GM19025 (cell line): Measurements from ENCODE around the gene TCN1.
"Not testable (repeated sequence)": the region's sequence is repeated elsewhere in the genome, so short reads cannot be mapped to it uniquely, and the experiment has no call there.

Experiments used
- ATAC-seq: cut with Tn5 transposase; IDR thresholded peaks from one replicate; pipeline ENCODE4 v1.9.1; 2021; ENCODE audit warnings: mild to moderate bottlenecking, low read depth, moderate library complexity; ENCODE audit not compliant: unreplicated experiment

Gene TCN1, protein sequence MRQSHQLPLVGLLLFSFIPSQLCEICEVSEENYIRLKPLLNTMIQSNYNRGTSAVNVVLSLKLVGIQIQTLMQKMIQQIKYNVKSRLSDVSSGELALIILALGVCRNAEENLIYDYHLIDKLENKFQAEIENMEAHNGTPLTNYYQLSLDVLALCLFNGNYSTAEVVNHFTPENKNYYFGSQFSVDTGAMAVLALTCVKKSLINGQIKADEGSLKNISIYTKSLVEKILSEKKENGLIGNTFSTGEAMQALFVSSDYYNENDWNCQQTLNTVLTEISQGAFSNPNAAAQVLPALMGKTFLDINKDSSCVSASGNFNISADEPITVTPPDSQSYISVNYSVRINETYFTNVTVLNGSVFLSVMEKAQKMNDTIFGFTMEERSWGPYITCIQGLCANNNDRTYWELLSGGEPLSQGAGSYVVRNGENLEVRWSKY

DNA sequence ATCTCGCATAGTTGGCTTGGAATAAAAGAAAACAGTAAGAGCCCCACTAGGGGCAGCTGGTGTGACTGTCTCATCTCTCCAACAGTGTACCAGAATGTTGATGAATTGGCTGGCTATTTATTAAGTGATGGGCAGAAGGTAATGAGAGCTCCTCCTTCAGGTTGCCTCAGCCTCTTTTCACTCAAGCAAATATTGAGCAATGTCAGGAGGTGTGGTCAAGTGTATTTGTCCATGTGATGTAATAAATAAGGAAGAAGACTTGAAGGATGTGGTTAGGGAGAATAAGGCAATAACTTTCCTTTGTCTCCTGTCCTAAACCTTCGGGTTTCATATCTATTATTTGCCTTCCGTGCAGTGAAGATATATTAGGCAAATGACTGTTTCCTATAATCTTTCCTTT lies at the start of gene TCN1:
Gene TCN1, minus strand, starts transcription at position 91 of the 400 bp plus-strand sequence. Its CDS starts 17 bp downstream, at position 74.
- ATAC-seq = no peak

DNA sequence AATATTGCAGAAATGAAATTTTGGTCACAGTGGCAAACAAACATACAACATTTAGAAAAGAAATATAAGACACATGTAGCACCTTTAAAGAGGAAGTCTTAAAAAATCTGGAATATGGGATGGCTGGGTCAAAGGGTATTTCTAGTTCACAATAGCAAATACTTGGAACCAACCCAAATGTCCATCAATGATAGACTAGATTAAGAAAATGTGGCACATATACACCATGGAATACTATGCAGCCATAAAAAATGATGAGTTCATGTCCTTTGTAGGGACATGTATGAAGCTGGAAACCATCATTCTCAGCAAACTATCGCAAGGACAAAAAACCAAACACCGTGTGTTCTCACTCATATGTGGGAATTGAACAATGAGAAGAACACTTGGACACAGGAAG lies 37.3 kb upstream of the TCN1 start:
- not testable (repeated sequence) for ATAC-seq

DNA sequence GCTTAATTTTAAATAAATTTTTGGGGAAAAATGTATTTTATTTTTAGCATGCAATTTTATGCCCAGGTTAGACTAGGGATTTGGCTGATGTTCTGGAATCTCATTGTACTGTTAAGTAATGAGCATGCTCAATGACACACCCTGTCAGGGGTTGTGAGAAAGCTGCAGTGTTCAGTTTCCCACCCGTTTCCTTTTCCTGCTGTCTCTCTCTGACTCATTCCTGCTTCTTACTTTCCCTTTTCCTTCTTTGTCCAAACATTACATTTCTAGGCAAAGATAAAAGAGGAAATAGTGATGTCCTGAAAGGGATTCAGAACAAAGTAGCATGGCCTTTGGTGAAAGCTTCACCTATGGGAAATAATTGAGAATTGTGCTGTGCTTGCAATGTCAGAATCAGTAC lies 35.0 kb upstream of the TCN1 start:
- no peak for ATAC-seq

DNA sequence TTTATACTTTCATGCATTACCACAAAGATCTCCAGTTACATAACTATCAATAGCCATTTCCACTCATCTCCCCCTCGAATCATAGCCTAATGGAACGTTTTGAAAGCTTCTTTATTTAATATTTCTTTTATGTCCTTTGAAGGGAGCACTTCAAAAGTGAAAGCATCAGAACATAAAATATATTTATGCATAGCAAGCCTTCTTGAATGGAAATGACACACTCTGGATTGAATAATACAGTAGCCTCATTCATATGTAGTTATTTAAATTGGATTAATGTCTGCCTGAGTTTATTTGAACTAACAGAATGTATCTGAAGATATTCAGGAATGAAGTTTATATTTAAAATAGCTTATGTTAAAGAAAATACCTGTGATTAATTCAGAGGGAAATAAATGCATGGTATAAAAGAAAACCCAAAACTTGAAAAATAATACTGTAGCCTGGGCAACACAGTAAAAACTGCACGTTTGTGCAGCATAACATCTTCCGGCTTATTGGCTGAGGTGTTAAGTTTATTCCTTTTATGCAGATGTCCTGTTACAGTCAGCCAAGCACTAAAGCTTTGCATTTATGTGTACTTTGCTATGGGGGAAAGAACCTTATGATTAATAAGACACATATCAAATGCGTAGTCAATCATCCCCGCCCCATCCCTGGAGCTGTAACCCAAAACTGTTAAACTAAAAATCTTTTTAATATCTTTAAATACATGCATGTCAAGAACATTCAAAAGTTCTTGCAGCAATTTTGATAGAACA lies 34.3 kb upstream of the TCN1 start:
- no peak for ATAC-seq

DNA sequence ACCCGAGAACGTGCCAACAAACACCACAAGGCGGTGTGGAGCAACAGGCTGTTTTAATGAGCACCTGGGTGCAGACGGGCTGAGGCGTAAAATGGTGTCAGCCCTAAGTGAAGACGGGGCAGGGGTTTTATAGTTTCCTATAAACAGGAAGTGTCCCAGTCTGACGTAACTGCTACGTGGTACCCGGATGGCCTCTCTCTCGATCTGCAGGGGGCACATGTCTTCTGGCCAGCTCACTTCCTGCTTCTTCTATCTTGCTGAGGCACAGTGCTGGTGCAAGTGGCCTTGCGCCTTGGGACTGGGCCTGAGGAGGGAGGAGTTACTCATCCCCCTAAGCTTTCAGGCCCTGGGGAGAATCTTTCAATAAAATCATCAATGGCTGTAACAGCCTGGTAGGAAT lies 33.2 kb upstream of the TCN1 start:
- no peak for ATAC-seq

DNA sequence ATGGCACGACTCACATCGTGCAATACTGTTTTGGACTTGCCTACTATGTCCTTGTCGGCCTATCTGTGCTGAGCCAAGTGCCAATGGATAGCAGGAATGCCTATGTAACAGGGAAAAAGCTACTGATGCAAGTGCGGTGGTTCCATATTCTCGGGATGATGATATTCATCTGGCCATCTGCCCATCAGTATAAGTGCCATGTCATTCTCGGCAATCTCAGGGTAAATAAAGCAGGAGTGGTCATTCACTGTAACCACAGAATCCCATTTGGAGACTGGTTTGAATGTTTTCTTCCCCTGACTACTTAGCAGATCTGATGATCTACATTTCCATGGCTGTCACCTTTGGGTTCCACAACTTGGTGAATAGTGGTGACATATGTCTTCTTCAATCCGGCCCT lies 32.4 kb upstream of the TCN1 start:
- ATAC-seq = no peak

DNA sequence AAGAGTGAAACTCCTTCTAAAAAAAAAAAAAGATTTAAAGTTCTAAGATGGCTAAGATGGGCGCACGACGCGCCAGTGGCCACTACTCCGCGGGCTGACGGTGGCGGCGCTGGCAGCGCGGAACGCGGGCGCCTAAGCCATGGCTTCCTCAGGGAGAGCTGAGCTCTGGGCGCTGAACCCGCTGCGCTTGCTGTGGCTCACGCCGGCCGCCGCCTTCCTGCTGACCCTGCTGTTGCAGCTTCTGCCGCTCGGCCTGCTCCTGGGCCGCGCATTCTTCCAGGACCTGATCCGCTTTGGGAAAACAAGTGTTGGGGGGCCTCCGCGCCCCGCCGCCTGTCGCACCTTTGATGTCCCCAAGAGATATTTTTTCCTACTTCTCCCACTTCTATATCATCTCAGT lies 31.8 kb upstream of the TCN1 start:
- no peak for ATAC-seq

DNA sequence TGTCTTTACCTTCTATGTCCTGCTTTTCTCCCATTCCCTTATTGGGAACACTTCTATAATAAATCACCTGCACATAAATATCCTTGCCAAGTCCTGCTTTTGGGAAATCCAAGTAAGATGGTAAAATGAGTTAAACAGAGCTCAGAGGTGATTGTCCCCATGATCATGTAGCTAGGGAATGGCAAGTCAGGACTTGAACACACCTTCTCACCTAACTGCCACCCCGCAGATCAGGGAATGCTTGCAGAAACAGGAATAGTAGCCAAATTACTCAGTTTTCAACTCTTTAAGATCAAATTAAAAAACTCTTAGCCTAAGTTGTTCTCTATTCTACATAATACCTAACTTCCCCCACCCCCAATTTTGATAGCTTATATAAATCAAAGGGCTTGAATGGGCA lies 28.3 kb upstream of the TCN1 start:
- no peak for ATAC-seq

DNA sequence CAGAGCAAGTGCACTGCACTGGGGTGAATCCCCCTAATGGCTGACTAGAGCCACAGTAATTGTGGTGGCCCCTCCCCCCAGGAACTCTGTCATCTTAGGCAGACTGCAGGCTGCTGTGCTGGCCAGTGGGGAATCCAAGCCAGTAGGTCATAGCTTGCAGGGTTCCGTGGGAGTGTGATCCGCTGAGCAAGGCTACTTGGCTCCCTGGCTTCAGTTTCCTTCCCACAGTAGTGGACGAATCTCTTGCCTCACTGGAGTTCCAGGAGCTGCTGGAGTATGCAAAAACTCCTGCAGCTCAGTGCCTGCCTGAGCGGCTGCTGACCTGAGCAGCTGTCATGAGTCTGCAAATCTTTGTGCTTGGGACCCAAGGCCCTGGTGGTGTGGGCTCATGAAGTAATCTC lies 25.5 kb upstream of the TCN1 start:
- no peak for ATAC-seq

DNA sequence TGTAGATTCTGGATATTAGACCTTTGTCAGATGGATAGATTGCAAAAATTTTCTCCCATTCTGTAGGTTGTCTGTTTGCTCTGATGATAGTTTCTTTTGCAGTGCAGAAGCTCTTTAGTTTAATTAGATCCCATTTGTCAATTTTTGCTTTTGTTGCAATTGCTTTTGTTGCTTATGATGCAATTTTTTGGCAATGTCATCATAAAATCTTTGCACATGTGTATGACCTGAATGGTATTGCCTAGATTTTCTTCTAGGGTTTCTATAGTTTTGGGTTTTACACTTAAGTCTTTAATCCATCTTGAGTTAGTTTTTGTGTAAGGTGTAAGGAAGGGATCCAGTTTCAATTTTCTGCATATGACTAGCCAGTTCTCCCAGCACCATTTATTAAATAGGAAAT lies 20.9 kb upstream of the TCN1 start:
- not testable (repeated sequence) for ATAC-seq

DNA sequence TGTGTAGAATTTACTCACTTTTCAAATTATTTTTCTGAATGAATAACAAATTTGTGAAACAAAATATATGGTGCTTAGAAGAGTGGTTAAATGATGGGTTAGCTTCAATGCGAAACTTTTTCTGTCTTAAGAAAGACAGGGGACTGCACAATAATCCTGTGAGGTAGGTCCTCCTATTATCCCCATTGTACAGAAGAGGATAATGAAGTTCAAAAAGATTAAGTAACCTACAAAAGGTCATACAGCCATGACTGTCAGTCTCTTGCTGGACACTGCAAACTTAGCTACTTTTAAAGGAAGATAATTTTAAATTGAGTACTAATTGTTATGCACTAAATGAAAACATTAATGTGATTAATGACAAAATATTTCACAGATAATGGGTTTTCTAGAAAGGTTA lies 17.3 kb upstream of the TCN1 start:
- no peak for ATAC-seq

DNA sequence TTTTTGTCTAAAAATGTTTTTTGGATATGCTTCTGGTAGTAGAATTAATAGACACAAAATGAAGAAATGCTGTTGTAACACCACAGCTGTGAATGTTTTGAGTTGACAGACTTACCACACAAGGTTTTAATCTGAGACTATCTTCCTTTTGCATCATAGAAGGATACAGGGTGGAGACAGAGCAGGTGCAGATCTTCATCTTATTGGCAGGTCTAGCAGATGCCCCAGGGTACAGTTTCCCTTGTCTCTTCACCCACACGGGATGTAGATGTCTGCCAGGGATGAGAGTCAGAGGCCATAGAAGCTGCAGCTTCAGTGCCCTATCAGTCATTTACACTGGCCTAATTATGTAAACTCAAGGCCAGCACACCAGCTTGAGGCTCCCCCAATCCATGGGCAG lies 13.3 kb upstream of the TCN1 start:
- no peak for ATAC-seq

DNA sequence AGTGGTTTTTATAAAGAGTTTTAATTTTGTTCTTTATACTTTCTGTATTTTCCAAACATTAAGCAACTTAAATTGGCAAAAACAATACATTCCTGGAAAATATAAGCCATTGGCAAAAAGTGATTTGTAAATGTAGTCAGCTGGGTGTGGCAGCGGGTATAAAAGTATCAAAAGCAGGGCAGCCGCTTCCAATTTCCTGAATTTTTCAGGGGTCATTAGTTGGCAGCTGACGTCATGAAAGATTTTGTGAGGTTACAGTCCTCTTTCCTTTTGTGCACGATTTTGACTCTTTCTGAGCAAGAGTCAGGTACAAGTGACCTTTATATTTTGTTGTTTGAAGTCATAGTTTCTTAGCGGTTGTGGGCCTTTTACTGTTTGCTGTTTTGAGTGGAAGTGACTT lies 12.3 kb upstream of the TCN1 start, which contains the start of gene OOSP3:
Gene OOSP3, plus strand, starts transcription at position 208 of the 400 bp plus-strand sequence. Its CDS starts 27 bp downstream, at position 235.
- ATAC-seq = no peak

DNA sequence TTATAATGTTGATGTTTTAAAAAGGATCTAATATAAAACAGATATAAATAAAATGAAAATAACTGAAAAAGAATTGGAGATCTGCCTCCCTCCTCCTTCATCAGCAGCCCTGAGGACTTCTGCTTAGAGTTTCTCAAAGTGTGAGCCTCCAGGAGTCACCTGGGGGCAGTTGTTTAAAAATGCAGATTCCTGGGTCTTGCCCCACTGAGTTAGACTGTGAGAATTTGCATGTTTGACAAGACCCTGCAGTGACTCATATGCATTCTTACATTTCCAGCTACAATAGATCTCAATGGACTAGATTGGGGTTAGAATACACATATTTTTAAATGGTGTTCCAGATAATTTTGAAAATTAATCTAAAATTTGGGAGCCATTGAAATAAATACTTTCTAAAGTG lies 11.5 kb upstream of the TCN1 start:
- no peak for ATAC-seq

DNA sequence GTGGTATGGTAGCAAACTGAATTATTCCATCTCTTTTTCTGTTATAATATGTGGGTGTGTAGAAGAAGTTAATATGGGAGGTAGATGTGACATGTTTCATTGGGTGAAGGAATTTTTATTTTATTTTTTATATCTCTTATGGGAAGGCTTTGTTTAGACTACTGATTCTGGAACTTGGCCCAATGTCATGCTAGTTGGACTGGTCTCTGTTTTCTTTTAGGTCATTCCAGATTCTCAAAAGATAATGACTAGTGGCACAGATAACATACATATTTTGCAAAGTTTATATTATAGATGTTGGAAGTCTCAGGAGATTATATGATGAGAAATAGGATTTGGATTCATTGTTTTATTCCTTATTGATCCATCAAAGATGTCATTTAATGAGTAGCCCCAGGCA lies 11.0 kb upstream of the TCN1 start:
- ATAC-seq = no peak

DNA sequence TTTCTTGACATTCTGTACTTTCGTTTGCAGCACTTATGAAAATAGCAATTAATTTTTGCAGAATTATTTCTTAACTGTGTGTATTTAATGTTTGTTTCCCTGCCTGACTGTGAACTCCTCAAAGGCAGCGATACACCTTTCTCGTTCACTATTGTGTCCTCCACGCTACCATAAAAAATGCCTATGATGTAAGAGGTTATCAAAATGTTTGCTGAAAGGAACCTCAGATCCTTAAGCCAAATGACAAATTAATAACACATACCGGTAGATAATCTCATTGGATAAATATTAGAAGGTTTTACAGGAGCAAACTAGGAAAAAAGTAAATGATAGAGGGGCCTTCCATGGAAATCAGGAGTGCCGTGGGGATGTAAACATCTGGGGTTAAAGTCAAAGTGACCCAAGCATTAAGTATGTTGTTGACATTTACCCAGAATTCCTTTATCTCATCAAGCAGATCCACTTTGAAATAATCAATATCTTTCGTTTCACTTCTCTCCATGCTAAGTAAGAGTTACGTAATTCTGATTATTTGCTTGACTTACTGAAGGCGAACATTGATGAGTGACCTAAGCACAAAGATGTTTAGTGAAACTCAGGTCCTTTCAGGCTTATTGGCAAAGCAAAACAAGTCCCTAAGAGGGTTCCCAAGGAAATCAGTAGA lies 9.7 kb upstream of the TCN1 start:
- ATAC-seq = no peak

DNA sequence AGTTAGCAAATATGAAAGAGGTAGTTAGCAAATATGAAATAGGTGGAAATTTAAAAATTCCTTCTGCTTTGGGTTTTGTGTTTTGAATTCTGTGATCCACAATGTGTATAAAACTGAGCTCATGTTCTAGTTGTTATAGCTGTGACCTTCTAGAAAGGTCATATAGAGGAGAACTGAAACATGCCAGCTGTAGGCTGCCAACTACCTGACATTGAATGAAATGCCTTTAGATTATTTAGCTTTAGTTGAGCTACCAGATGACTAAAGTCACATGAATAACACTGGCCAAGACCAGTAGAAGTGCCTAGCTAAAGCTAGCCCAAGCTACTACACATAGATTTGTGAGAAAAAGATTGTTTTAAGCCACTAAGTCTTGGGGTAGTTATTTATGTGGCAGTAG lies 5.8 kb upstream of the TCN1 start:
- ATAC-seq = no peak

DNA sequence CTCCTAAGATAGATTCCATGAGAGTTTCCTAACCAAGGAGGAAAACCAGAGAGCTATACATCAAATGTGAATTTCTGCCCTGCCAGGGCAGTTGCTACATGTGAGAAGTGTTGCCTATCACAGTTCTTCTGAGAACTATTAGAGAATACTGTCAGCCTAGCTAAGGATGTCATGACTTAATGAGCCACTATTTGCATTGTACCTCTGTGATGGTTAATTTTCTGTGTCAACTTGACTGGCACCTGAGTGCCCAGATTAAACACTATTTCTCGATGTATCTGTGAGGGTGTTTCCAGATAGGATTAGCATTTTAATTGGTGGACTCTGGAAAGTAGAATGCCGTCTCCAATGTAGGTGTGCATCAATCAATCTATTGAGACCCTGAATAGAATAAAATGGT lies 1.7 kb upstream of the TCN1 start:
- ATAC-seq = no peak

DNA sequence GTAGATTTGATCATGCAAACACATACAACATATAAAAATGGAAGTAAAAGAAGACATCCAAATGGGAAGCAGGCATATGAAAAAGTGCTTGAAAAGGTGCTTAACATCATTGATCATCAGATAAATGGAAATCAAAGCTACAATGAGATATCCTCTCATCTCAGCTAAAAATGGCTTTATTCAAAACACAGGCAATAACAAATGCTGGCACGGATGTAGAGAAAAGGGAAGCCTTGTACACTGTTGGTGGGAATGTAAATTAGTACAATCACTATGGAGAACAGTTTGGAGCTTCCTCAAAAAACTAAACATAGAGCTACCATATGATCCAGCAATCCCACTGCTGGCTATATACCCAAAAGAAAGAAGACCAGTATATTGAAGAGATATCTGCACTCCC lies 549 bp upstream of the TCN1 start:
- ATAC-seq = no peak

DNA sequence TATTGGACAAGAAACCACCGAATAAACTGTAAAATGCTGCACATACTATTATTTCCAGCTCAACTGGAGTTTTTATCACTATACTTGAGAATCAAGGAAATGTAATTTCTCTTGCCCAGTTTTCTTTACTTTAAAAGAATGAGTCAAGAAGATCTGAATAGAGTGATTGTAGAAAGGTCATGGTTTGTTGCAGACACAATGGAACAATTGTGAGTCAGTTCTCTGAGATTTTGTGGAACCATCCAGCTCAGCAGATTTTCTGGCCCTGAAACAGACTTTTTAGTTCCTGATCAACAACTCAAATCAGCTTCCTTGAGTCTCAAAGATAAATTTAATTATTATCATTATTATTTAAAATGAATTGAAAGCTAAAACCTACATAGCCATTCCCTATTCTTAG lies 1.3 kb downstream of the TCN1 start:
- ATAC-seq = no peak

DNA sequence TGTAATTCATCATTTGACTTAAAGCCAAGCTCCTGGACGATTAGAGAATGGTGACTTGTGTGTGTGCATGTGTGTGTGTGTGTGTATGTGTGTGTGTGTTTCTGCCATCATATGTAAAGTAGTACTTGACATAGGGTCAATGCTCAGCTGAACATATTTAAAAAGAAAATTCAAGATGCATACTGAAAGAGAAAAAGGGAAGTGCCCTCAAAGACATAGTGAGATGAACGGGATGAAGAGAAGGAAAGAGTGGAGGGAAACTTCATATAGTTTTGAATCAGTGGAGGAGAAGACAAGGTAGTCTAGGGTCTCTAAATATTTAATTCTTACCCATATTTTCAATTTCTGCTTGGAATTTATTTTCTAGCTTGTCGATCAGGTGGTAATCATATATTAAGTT lies 4.0 kb downstream of the TCN1 start:
- ATAC-seq = no peak
